Suprapubic skin (tissue), 4 donors: ENCODE measurements around the gene SCRN3.

Source experiments
- CTCF ChIP-seq, 2 donors: fragments of 200-600 bp in 1 of 2; fragments of 450-650 bp in 1 of 2; sonication (generic) in 1 of 2; IDR thresholded peaks; one replicate each; pipeline ENCODE4 v1.5.1; 2016 to 2019; ENCODE audit warnings: antibody characterized with exemption in 2 of 2, mild to moderate bottlenecking in 1 of 2, moderate library complexity in 1 of 2
- EP300 ChIP-seq: sonication (generic); formaldehyde crosslinking; IDR thresholded peaks from one replicate; pipeline ENCODE4 v1.6.1; 2017; ENCODE audit warnings: antibody characterized with exemption
- POLR2A ChIP-seq, 2 donors: fragments of 450-650 bp; IDR thresholded peaks; one replicate each; pipeline ENCODE4 v1.6.1; 2017; ENCODE audit warnings: antibody characterized with exemption in 2 of 2, mild to moderate bottlenecking in 2 of 2, moderate library complexity in 2 of 2
- POLR2AphosphoS5 ChIP-seq, 3 donors: sonication (generic); formaldehyde crosslinking; IDR thresholded peaks; one replicate each; pipeline ENCODE4 v1.6.1; 2017; ENCODE audit warnings: antibody characterized with exemption in 3 of 3

DNA sequence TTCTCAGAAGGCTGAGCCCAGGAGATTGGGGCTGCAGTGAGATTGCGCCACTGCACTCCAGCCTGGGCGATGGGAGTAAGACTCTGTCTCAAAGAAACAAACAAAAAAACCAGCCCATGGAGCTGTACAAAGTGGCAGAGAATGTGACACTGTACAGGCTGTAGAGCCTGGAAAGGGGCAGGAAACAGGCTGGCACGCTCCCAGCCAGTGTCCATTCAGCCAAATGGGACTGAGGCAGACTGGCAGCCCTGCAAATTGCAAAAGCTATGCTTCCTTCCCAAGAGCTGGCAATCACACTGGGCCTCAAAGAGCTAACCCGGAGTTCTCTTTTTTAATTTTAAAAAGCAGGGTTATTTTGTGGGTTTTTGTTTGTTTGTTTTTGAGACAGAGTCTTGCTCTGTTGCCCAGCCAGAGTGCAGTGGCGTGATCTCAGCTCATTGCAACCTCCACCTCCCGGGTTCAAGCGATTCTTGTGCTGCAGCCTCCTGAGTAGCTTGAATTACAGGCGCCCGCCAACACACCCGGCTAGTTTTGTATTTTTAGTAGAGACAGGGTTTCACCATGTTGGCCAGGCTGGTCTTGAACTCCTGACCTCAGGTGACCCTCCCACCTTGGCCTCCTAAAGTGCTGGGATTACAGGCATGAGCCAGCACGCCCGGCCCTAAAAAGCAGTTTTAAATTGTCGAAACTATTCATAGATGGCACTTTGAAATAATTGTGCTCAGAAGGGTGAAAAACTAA, 42.8 kb downstream of the SCRN3 start:
- TF ChIP-seq POLR2A (IDR thresholded peaks at IDR 0.05) (no peak), CTCF (IDR thresholded peaks at IDR 0.05) (no peak), POLR2AphosphoS5 (IDR thresholded peaks at IDR 0.05) (no peak), EP300 (no peak)
